ENCODE data around the gene PSORS1C2.

DNA sequence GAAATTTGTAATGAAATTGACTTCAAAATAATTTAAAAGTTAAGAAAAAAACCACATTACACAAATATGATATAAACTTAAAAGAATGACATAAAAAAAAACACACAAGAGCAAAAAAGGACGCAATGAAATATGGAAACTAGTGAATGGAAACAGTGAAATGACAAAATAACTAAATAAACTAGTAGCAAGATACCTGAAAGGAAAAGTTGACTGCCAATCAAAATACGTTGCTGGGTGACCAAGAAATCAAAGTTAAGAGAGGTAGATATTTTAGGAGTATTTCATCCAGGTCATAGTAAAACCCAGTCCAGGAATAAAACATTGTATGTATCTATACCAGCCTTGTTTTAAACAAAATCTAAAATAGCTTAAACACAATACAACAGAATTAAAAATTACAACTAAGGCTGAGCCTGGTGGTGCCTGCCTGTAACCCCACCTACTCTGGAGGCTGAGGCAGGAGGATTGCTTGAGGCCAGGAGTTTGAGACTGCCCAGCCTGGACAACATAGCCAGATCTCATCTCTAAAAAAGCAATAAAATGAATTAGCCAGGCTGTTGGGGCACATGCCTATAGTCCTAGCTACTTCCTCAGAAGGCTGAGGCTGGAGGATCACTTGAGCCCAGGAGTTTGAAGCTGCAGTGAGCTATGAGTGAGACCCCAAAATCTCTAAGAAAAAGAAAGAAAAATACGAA is 48.4 kb downstream of the PSORS1C2 start:
- no peak for TF ChIP-seq CTCF (IDR thresholded peaks at IDR 0.05; ENCODE audit: insufficient read depth, low read depth, low read length)
- no peak for TF ChIP-seq EZH2 (IDR thresholded peaks at IDR 0.05; ENCODE audit: insufficient read depth, low read length)

All from astrocyte (in vitro differentiated cells and primary cell).